HG02588 (cell line): ENCODE data around the gene FBXO30.
A peak's percentile ranks its signal among the peaks of the same experiment; 100 is the strongest.

Experiments
- ATAC-seq: cut with Tn5 transposase; IDR thresholded peaks from one replicate; pipeline ENCODE4 v1.9.1; 2021; ENCODE audit warnings: mild to moderate bottlenecking, moderate library complexity; ENCODE audit not compliant: unreplicated experiment

FBXO30 gene

GRCh38 chr6:145822456-145822855, 7.9 kb upstream of the FBXO30 start:
- no peak for ATAC-seq

DNA sequence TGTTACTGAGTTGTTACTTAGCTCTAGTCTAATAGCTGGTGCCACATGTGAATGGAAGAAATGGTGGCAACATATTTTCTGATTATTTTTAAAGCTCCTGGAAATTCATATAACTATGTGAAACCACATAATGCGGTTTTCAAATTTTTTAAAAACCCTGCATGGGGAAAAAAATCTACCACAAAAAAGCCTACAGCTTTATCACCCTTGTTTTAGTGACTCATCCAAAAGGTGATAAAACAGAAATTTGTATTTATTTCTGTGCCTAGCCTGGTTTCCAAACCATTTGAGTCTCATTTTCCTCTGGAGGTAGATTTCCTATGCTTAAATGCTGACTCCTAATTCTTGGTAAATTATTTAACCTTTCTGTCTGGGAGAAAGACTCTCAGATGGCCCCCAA, 5.4 kb upstream of the FBXO30 start:
- ATAC-seq, result no peak

DNA sequence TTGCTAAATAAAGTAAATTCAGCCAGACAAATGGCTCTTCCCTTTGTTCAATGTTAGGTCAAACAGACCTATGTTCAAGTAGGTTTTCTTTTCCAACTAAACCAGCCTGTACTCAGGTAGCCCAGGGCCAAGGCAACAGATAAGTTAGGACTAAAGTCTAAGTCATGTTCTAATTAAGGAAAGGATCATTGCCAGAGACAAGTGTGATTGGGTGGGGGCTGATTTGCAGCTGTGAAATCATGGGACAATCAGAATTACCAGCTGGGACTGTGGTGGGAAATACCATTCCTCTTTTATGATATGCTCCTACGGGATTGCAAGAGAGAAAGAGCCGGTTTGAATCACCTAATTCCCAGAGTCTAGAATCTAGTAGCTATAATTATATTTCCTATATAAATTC, 4.2 kb upstream of the FBXO30 start:
- ATAC-seq, result no peak

DNA sequence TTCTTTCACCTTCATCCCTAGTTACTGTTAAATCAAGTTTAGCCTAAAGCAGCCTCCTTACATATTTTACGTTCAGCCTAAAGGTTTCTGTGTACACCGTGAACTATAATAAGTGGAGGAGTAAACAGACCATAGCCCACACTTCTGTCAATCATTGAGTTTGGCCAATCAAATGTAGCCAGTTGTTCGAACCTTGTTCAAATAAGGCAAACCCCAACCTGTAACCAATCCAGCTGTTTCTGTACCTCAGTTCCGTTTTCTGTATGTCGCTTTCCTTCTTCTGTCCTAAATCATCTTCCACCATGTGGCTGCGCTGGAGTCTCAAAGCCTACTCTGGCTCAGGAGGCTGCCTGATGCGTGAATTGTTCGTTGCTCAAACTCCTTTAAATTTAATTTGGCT, 1.8 kb upstream of the FBXO30 start:
- no peak for ATAC-seq

DNA sequence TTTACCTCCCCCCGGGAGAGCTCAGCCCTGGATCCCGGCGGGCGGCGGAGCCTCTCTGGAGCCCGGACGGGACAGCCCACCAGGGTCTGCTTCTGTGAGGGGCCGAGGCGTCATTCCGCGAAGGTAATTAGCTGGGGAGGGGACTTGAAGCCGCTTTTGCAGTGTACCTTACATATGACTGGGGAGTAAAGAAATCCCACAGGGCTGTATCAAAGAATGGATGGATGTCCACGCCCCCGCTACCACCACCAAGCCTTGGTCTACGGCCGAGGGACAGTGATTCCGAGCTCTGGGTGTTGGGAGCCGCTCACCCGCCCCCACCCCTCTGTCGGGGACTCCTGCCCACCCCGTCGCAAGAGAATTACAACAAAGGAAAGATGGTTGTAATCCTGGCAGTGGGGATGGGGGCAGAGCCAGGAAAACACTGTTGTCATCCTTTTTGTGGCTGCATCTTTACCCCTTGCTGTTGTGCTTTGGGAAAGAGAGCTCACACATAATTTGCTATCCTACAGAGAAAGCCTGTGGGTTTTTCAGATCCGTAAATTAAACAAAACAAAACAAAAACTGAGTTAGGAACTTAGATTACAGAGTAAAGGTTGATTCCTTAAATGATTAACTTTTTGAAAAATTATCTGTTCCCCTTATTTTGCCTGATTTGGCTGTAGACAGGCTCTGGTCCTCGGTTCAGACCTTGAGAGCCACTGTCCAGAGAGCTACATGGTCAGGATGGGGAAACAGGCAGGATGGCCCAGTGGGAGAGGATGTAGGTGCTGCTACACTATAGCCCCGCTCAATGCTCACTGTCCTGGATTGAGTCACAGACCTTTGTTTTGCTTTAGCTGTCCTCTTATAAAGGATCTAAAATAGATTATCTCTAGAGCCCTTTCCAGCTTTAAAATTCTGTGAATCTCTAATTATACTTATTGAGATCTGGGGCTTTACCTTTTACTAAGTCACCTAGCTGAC, 997 bp upstream of the FBXO30 start:
- peak; percentile 4 for ATAC-seq

- ATAC-seq, result peak; percentile 17
Observed at GRCh38 chr6:145814035-145814500, 527 bp downstream of the FBXO30 start.

DNA sequence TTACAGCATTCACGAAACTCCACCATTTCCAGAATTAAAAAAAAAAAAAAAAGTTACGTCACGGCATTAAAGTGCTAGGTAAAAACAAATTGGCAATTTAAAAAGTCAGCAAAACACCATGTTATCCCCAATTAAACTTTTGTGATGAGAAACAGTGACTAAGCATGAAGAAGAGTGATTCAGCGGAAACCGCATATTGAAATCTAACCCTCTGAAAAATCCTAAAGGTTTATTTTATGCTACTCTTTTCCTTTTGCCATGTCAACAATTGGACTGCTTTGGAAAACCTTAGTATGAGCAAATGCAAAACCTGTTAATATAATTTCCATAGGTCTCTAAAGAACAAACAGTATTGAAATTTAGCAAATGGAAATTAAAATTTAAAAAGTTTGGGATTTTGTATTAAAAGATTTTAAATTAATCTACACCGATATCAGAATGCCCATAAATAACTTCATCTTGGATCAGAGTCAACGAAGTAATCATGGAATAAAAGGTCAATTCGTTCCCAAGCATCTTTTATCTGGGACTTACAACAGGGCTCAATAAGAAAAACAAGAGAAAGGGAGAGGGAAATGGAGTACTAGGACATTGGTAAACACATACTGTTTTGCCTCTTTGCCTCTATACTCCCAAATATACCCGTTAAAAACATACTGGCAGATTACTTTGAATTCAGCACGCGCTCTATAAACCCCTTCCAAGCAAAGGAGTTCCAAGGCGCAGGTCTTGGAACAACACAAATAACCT, 1.1 kb downstream of the FBXO30 start:
- ATAC-seq, result no peak

DNA sequence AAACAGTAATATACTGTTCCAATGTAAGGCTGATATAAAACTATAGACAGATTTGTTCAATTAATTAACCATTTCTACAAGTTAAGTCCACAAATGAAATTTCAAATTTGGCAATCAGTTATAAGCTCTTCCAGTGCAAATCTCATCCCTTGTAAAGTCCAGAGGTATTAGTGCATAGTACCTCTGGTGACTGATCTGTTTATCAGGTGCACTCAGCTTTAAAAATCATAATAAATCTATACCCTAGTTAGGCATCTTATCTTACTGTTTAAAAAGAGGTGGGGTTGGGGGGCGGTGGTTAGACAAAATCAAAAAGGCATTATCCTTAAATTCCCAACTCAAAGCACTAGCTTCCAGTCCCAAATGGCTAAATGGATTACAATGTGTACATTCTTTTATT, 2.9 kb downstream of the FBXO30 start:
- no peak for ATAC-seq

- ATAC-seq, result no peak
Observed at GRCh38 chr6:145809785-145810184, 4.8 kb downstream of the FBXO30 start.

DNA sequence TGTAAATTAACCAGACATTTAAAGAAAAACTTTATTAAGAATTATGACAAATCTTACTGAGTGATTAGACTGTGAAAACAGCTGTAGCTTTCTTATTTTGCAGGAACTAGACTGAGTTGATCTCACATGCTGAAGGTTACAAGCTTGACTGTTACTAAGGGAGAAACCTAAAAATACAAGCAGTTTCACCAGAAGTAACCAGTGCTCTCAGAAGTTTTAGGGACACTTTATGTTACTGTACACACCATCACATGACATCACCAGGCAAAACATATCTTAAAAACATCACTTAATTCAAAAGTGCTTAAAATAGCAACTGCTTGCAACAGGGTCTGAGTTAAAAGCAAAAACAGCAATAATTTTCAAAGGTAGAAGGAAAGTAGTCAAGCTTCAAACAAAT, 5.4 kb downstream of the FBXO30 start:
- ATAC-seq, result peak; percentile 79

DNA sequence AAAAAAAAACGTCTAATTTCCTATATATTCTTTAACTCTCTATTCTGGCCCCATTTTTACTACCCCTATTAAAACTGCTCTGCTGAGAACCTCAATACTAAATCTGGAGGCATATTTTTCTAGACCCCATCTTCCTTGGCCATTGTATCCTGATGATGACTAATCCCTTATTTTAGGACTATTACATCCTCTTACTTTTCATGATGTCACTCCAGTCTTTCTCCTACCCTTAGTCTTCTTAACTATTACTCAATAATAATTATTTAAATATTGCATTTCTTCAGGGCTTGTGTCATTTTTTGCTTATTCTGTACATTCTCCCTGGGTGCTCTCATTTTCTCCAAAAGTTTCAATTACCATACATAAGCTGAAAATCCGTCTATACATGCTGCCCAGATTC, 6.4 kb downstream of the FBXO30 start:
- no peak for ATAC-seq

GRCh38 chr6:145802141-145802540, 12.5 kb downstream of the FBXO30 start:
- no peak for ATAC-seq

DNA sequence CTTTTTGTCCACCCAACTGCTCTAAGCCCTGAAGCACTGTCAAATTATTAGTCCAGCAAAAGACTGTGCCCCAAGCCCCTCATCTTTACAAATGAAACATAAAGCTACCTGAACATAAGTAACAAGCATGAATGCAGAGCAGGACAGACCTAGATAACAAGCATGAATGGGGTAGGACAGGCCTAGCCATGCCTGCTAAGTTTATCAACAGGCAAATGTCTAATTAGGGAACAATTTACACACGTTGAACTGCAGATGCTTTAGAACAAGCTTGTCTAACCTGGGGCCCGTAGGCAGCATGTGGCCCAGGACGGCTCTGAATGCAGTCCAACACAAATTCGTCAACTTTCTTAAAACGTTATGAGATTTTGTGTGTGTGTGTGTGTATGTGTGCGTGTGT, 13.6 kb downstream of the FBXO30 start:
- ATAC-seq, result no peak

DNA sequence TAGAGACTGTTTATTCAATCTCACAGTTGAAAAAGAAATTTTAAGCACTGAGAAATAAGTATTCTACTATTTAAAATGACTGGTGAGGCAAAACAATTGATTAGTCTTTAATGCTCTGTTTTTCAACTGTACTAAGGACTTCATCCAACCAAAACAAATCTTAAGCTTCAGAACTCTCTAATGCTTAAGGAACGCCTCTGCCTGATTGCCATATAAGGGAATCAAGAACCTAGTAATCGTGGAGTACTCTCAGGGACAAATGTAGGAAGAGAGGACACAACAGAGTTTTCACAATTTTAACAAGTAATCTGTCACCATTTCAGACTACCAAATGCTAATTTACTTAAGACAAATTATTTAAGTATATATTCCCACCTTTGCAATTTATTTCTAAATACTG, 16.1 kb downstream of the FBXO30 start:
- no peak for ATAC-seq

- no peak for ATAC-seq
Observed at GRCh38 chr6:145789443-145789842, 25.2 kb downstream of the FBXO30 start.

DNA sequence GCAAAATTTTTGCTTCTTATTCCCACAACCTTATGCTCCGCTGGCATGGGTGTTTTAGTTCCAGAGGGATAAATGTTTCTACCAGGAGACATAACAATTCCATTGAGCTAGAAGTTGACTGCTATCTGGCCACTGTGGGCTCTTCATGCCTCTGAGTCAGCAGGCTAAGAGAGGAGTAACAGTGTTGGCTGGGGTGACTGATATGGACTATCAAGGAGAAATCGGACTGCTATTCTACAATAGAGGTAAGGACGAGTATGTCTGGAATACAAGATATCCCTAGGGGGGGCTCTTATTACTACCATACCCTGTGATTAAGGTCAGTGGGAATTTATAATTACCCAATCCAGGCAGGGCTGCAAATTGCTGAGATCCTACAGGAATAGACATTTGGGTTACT, 26.9 kb downstream of the FBXO30 start:
- no peak for ATAC-seq

GRCh38 chr6:145784683-145785082, 29.9 kb downstream of the FBXO30 start:
- peak; percentile 92 for ATAC-seq

GRCh38 chr6:145783796-145784195, 30.8 kb downstream of the FBXO30 start:
- no peak for ATAC-seq

DNA sequence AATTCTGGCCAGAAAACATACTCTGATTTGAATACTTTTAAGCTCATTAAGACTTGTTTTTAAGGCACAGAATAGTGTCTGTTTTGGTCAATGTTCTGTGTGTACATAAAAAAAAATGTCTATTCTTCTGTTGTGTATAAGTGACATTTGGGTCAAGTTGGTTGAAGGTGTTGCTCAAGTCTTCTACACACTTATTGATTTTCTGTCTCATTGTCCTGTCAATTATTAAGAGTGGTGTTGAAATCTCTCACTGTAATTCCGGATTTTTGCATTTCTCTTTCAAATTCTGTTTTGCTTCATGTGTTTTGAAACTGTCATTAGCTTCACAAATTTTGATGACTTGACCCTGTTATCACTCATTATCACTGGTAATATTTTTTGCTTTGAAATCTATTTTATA, 41.7 kb downstream of the FBXO30 start:
- ATAC-seq, result no peak

- ATAC-seq, result no peak
Observed at GRCh38 chr6:145765449-145765848, 49.1 kb downstream of the FBXO30 start.

DNA sequence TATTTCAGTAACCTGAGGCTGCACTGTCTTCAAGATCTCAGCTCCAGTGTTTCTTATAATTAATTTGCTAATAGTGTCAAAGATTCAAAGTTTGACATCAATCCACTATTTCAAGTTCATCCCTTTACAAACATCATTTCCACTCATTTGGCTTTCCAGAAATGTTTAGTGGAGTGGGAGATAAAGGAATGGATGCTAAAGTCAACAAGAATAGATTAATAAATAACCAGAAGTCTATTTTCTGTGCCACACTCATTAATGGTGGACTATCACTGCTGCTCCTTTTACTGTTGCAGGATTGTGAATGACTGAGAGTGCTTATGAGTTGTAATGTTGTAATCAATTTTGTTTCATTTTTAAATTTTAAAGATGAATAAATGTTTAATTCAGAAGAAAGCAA, 50.9 kb downstream of the FBXO30 start:
- ATAC-seq, result no peak

DNA sequence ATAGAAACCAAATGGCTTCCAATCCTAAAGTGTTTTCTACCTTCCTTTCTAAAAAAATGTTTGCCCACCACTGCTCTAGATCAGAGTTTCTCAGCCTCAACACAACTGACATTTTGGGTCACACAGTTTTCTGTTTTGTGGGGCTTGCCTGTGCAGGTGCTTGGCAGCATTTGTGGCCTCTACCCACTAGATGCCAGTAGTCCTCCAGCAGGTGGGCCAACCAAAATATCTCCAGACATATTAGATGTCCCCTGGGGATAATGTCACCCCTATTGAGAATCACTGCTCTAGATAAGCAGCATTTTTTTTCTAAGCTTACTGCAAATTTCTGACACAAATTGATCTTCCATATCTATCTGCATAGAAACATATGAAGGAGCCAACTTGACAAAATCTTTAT, 53.0 kb downstream of the FBXO30 start:
- ATAC-seq, result peak; percentile 49
